Natural killer cell (primary cell): Measurements from ENCODE around the gene TTC23. TPM values are rescaled to one million over a fixed set of nuclear protein-coding genes. Genes with fewer than 3 reads are reported as not detected.

Source experiments
- ATAC-seq, 3 donors: fragments of 150-1000 bp in 2 of 3; fragments of 200-7000 bp in 1 of 3; cut with Tn5 transposase; 1 replicate in 1 of 3; 2 replicates in 2 of 3; pipeline ENCODE4 v1.10.0; 2021; ENCODE audit warnings: mild to moderate bottlenecking in 2 of 3, moderate library complexity in 2 of 3
- DNase-seq, 2 donors: peaks; one replicate each; pipeline versions ENCODE4 v3.0.0 to v3.0.0-alpha.2; 2013 to 2021; ENCODE audit warnings: mixed read lengths in 1 of 2
- H3K27ac ChIP-seq: one replicate; pipeline ENCODE4 v1.5.1; 2013; ENCODE audit warnings: mild to moderate bottlenecking, low read length
- H3K27me3 ChIP-seq: one replicate; pipeline ENCODE4 v1.6.1; 2013; ENCODE audit warnings: low read length; ENCODE audit not compliant: control insufficient read depth, insufficient read depth
- H3K36me3 ChIP-seq: one replicate; pipeline ENCODE4 v1.6.1; 2013; ENCODE audit warnings: low read length; ENCODE audit not compliant: control insufficient read depth, insufficient read depth
- H3K4me1 ChIP-seq: one replicate; pipeline ENCODE4 v1.6.1; 2013; ENCODE audit warnings: low read length; ENCODE audit not compliant: control insufficient read depth, insufficient read depth
- H3K4me3 ChIP-seq: one replicate; pipeline ENCODE4 v1.5.1; 2013; ENCODE audit warnings: low read length
- H3K9me3 ChIP-seq: one replicate; pipeline ENCODE4 v1.6.1; 2013; ENCODE audit warnings: low read length; ENCODE audit not compliant: control insufficient read depth, insufficient read depth
- H3K27ac Mint-ChIP-seq, 2 donors: one replicate each; pipeline ENCODE4 v1.8.0; 2022; ENCODE audit warnings: mild to moderate bottlenecking in 2 of 2, mixed read lengths in 2 of 2, moderate library complexity in 1 of 2
- H3K27me3 Mint-ChIP-seq, 2 donors: one replicate each; pipeline ENCODE4 v1.8.0; 2022; ENCODE audit warnings: low read depth in 2 of 2, mixed read lengths in 2 of 2
- H3K36me3 Mint-ChIP-seq: one replicate; pipeline ENCODE4 v1.8.0; 2022; ENCODE audit warnings: mixed read lengths
- H3K4me1 Mint-ChIP-seq, 2 donors: one replicate each; pipeline ENCODE4 v1.8.0; 2022; ENCODE audit warnings: mixed read lengths in 2 of 2
- H3K4me3 Mint-ChIP-seq: one replicate; pipeline ENCODE4 v1.8.0; 2022; ENCODE audit warnings: mild to moderate bottlenecking, moderate library complexity, mixed read lengths
- H3K9me3 Mint-ChIP-seq, 2 donors: one replicate each; pipeline ENCODE4 v1.8.0; 2022; ENCODE audit warnings: mixed read lengths in 2 of 2
- CTCF ChIP-seq: fragments of 200-600 bp; IDR thresholded peaks from one replicate; pipeline ENCODE4 v1.8.0; 2022; ENCODE audit warnings: antibody characterized with exemption
- WGBS: methylation state at CpG from one replicate; pipeline ENCODE4 v1.1.7; 2013; ENCODE audit warnings: missing lambda C conversion rate; ENCODE audit not compliant: insufficient coverage; 5-methylcytosine and 5-hydroxymethylcytosine counted together
- intact Hi-C: fragments of 100-400 bp; cut with micrococcal nuclease; formaldehyde crosslinking; loops from one replicate; pipeline ENCODE4 v1.14.2; 2022
- total RNA-seq, 4 donors: library from RNA; stranded (reverse); fragments of 120-200 nt in 1 of 4; gene quantifications; one replicate each; pipeline versions ENCODE4 v1.2.3 to v1.2.4, GENCODE V29; 2013 to 2022

The TTC23 gene
- total RNA-seq, 3 donors from 2014 or later (not counting 1 experiment from before 2014, with no cell fraction given): 0.75 to 1.1 (median 1.0) TPM

GRCh38 chr15:99132634-99133287, 116.6 kb downstream of the TTC23 start:
- Mint-ChIP-seq H3K4me1 (no peaks in the 10 kb centered on the region), H3K27ac (no peak overlapping the region), H3K9me3 (no peaks in the 10 kb centered on the region), H3K4me3 (no peak overlapping the region), H3K36me3 (no peaks in the 10 kb centered on the region), H3K27me3 (peaks cover 0 to 4% of the 10 kb centered on the region in 2 donors)
- Histone ChIP-seq H3K9me3 (no peaks in the 10 kb centered on the region), H3K4me1 (no peaks in the 10 kb centered on the region), H3K36me3 (no peaks in the 10 kb centered on the region), H3K27me3 (no peaks in the 10 kb centered on the region), H3K4me3 (no peak overlapping the region), H3K27ac (no peak overlapping the region)
- no peak for TF ChIP-seq CTCF
- intact Hi-C loops: no loop called here
- no peak for ATAC-seq
- no peak for DNase-seq
- WGBS: 95% methylated on average over 18 of the region's 18 CpGs

GRCh38 chr15:99132122-99132521, 117.3 kb downstream of the TTC23 start:
- no peak overlapping the region for H3K4me3 ChIP-seq
- H3K4me1 Mint-ChIP-seq: no peaks in the 10 kb centered on the region
- H3K27me3 Mint-ChIP-seq: peaks cover 0 to 4% of the 10 kb centered on the region in 2 donors
- H3K36me3 ChIP-seq: no peaks in the 10 kb centered on the region
- no peaks in the 10 kb centered on the region for H3K27me3 ChIP-seq
- DNase-seq (no peak), ATAC-seq (no peak)
- H3K36me3 Mint-ChIP-seq: no peaks in the 10 kb centered on the region
- TF ChIP-seq CTCF: no peak
- intact Hi-C loops: no loop called here
- H3K9me3 Mint-ChIP-seq: no peaks in the 10 kb centered on the region
- no peaks in the 10 kb centered on the region for H3K4me1 ChIP-seq
- no peak overlapping the region for H3K4me3 Mint-ChIP-seq
- no peaks in the 10 kb centered on the region for H3K9me3 ChIP-seq
- no peak overlapping the region for H3K27ac Mint-ChIP-seq
- H3K27ac ChIP-seq: no peak overlapping the region
- 85% methylated on average over 4 of the region's 4 CpGs for WGBS

DNA sequence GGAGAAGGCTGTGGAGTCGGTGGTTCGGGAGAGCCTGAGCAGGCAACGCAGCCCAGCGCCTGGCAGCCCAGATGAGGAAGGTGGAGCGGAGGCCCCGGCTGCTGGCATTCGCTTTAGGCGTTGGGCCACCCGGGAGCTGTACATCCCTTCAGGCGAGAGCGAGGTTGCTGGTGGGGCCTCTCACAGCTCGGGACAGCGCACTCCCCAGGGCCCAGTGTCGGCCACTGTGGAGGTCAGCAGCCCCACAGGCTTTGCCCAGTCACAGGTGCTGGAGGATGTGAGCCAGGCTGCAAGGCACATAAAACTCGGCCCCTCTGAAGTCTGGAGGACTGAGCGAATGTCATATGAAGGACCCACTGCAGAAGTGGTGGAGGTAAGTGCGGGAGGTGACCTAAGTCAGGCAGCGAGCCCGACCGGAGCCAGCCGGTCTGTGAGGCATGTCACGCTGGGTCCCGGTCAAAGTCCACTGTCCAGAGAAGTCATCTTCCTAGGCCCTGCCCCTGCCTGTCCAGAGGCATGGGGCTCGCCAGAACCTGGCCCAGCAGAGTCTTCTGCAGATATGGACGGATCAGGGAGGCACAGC, 117.8 kb downstream of the TTC23 start:
- intact Hi-C loops: no loop called here
- Histone ChIP-seq H3K36me3 (no peaks in the 10 kb centered on the region), H3K4me3 (no peak overlapping the region), H3K4me1 (no peaks in the 10 kb centered on the region), H3K9me3 (no peaks in the 10 kb centered on the region), H3K27ac (no peak overlapping the region), H3K27me3 (no peaks in the 10 kb centered on the region)
- Mint-ChIP-seq H3K4me1 (no peaks in the 10 kb centered on the region), H3K9me3 (no peaks in the 10 kb centered on the region), H3K27me3 (peaks cover 0 to 4% of the 10 kb centered on the region in 2 donors), H3K27ac (no peak overlapping the region), H3K4me3 (no peak overlapping the region), H3K36me3 (no peaks in the 10 kb centered on the region)
- DNase-seq (no peak), ATAC-seq (no peak)
- no peak for TF ChIP-seq CTCF
- 93% methylated on average over 25 of the region's 25 CpGs for WGBS
